HG02759 (cell line): ENCODE data around the gene CROCC.
"Not testable (repeated sequence)": the region's sequence is repeated elsewhere in the genome, so short reads cannot be mapped to it uniquely, and the experiment has no call there.

ENCODE experiments used
- ATAC-seq: cut with Tn5 transposase; IDR thresholded peaks from one replicate; pipeline ENCODE4 v1.9.1; 2021; ENCODE audit warnings: mild to moderate bottlenecking, moderate library complexity; ENCODE audit not compliant: unreplicated experiment

CROCC gene

DNA sequence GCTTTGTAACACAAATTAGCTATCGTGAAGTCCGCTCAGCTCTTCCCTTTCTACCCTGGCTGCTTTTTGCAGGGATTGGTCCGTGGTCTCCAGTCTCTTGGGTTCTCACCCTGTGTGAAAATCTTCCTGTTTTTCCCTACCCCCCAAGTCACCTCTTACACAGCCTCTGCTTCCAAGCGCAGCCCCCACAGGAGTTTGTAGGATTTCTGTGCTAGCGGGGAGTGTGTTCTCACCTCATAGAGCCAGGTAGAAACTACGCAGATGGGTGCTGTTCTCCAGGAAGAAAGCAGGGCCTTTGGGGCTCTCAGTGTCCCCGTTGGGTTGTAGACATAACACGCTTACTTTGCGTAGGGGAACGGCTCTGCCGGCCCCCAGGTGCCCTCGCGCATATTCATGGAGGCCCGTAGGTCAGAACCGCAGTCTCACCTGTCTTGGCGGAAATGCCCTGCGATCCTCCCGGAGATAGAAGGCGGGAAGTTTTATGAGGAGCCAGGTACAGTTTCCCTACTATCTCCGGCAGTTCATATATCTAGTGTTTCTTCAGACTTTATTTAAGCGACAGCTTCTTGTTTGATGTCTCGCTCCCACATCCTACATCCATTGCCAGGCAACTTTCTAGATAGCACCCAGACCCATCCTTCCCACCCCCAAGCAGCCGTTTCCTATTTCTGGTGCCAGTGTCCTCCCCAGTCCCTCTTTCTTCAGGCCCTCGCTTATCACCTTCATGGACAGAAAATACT is 25.2 kb upstream of the CROCC start:
- ATAC-seq, result peak; percentile 9

DNA sequence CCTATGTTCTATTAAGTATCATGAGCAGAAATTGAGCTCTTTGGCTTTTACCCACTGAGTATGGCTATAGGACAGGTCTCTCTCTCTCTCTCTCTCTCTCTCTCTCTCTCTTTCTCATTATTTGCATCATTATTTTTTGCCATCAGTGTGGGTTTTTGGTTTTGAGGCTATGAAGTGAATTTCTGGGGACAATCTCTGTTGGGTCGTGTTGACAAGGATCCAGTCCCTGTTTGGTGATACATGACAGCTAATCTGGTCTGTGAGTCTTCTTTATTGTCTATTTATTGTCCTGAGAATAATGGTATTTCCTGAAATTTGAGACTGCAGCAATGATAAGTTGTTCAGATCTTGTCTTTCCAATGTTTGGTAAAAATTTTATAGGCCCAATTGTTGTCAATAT is 24.1 kb upstream of the CROCC start:
- not testable (repeated sequence) for ATAC-seq

DNA sequence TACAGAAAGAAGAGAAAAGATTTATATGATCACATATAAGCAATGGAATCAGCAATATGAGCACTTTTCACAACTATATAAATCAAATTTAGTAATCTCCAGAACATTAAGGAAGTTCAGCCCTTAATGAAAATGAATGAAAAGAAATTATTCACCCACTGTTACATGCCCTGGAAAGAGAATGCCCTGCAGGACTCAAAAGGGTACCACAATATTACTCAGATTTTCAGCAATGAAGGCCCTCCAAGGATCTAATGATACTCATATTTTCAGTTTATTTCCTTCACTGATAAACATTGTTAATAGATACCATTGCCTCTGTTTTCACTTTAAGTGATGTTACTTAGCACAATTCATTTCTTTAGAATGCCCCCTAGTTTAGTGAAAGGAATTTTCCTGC is 23.4 kb upstream of the CROCC start:
- not testable (repeated sequence) for ATAC-seq

DNA sequence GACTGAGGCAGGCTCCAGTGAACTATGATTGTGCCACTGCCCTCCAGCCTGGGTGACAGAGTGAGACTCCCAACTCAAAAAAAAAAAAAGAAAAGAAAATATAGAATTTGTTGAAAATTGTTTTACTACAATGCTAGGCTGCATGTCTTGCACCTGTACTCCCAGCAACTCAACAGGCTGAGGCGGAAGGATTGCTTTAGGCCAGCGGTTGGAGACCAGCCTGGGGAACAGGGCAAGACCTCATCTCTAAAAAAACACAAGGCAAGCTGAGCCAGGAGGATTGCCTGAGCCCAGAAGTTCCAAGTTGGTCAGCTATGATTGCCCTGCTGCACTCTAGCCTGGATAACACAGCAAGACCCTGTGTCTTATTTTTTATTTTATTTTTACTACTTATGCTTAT is 22.7 kb upstream of the CROCC start:
- not testable (repeated sequence) for ATAC-seq

DNA sequence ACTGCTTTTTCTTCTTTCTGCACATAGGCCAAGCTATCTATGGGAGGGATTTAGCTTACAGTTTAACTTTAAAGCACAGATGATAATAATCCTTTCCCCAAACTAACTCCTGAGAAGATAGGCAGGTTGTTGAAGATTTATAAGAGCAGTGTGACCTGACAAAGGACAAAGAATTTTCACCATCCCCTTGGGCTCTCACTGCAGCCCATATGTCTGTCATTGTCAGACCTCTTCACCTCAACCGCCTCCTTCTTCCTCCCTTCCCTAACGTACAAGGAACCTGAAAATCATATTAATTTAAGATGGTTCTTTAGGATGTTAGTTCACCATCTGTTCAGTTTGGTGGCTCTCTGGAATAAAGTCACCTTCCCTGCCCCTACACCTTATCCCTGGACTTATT is 21.0 kb upstream of the CROCC start:
- no peak for ATAC-seq

DNA sequence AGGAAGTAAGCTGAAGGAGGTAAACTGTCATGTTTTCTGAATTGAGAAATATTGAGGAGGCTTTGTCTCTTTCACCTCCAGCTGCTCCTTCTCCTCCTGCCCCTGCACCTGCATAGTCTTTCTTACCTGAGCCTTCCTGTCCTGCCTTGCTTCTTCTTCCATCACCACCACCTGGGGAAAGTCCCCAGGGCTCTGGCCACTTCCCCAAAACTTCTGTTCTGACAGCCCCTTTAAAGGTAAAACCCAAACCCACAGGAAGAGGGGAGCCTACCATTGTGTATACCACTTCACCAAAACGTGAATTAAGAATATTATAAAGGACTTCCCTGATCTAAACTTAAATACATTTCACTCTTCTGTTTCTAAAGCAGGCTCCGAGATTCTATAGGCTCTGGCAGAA is 20.4 kb upstream of the CROCC start:
- not testable (repeated sequence) for ATAC-seq

DNA sequence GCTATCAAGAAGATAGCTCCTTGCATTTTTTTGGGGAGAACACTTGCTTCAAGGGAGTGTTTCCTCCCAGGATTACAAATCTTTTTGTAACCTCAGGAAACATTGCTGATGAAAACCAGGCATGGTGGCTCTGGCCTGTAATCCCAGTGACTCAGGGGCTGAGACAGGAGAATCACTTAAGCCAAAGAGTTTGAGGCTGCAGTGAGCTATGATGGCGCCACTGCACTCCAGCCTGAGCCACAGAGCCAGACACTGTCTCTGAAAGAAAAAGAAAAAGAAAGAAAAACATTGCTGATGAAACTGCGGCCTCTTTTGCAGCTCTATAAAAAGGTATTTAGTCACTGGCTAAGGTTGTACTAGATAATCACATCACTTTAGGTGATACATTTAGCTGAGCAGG is 18.7 kb upstream of the CROCC start:
- ATAC-seq, result no peak

DNA sequence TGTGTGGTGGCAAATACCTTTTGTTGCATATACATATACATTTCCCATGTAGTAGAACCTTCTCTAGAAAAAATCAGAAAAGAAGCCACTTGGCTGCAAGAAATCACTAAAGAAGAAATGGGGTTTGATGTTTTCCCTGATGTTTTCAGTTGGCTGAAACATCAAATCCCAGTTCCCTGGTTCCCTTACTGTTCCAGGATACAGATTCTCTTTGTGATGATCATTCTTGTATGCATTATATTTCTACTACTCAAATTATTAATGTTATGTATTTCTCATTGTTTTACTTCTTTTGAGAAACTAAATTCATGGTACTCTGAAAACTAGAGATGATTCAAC is 18.3 kb upstream of the CROCC start:
- ATAC-seq, result no peak

DNA sequence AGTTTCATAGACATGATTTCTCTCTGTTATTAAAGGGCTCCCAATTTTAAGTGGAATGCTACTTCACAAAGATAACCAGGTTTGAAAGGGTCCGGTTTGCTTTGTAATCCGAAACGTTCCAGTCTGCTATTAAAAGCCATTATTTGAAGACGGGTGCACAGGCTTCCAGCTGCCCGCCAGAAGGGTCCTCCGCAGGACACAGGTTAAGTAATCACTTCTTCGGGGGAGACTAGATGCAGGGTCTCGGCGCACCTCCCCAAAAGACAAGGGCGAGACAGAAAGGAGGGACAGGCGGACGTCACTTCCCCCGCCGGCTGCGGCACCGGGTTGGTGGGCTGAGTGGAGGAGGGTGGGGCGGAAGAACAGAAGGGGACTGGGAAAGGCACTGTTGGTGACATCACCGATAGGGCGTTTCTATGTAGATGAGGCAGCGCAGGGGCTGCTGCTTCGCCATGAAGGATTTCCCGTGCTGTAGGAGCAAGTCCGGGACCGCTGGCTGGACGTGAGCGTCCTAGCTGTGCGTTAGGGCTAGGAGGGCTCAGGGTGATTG is 17.1 kb upstream of the CROCC start:
- peak; percentile 94 for ATAC-seq

DNA sequence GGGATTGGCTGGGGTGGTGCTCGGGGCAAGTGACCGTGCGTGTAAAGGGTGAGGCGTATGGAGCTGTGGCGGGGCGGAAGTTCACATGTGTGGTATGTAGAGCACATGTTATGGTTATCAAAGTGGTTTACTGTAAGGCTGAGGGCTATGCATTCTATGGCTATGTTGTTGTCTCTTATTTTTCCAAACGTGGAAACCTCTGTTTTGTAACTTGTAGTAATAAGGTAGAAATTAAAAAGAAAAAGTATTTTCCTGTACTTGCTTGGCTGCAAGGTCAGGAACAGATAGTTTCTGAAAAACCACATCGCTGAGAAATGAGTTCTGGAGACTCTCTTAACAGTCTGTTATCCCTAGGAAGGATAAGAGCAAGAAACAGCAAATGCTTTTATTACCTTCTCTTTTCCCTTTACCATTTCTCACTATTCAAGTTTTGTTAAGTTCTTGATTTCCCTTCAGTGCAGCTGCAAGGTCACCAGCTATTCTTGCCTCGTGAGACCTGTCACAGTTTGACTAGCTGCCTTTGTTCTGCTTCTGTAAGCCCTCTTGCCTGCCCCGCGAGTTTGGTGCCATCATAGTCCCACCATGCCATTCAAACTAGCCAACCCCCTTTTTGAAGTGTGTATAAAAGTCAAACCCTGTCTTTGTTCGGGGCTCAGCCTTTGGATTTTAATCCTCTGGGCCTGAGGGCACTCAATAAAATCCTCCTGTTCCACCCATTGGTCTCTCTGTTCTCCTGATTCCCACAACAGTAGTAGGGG is 16.4 kb upstream of the CROCC start:
- peak; percentile 79 for ATAC-seq

DNA sequence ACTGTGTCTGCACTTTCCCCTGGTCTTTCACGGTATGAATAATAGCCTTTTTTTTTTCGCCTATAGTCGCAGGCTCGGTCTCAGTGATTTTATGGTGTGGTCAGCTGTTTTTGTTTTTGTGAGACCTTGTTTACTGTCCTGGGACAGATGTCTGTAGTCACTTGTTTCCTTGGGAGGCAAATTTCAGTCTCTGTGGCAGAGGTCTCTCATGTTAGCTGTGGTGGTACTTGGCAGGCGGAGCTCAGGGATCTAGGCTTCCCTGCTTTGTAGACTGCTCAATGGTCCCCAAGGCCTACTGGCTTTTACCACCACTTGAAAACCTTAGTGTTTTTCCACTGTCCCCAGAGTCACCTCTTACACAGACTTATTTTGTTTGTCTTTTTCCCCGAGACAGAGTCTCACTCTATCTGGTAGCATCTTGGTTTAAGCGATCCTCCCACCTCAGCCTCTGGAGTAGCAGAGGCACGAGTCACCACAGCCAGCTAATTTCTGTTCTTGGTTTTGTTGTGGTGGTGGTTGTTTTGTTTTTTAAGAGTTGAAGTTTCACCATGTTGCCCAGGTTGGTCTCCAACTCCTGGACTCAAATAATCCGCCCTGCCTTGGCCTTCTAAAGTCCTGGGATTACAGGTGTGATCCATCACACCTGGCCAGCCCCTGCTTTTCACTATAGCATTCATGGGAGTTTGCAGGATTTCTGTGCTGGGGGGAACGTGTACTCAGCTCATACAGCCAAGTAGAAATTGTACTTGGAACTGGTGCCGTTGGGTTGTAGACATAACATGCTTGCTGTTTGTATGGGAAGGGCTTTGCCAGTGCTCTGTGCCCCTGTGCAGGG is 15.6 kb upstream of the CROCC start:
- no peak for ATAC-seq

DNA sequence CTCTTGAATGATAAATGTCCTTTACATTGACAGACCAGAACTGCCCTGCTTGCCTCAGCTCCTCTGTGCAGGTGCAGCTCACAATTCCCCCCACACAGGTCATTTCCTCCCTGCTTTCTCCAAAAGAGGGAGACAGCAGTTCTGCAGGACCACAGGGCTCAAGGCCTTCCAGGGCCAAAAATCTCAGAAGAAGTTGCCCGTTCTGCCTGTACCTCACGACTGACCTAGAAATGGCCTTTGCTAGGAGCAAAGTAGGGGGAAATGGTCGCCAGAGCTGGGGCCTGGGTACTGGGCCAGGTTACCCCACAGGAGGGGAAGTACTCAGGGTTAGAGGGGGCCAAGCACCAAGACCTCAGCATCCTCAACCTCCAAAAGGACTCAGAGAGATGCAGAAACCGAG is 14.9 kb upstream of the CROCC start:
- no peak for ATAC-seq

DNA sequence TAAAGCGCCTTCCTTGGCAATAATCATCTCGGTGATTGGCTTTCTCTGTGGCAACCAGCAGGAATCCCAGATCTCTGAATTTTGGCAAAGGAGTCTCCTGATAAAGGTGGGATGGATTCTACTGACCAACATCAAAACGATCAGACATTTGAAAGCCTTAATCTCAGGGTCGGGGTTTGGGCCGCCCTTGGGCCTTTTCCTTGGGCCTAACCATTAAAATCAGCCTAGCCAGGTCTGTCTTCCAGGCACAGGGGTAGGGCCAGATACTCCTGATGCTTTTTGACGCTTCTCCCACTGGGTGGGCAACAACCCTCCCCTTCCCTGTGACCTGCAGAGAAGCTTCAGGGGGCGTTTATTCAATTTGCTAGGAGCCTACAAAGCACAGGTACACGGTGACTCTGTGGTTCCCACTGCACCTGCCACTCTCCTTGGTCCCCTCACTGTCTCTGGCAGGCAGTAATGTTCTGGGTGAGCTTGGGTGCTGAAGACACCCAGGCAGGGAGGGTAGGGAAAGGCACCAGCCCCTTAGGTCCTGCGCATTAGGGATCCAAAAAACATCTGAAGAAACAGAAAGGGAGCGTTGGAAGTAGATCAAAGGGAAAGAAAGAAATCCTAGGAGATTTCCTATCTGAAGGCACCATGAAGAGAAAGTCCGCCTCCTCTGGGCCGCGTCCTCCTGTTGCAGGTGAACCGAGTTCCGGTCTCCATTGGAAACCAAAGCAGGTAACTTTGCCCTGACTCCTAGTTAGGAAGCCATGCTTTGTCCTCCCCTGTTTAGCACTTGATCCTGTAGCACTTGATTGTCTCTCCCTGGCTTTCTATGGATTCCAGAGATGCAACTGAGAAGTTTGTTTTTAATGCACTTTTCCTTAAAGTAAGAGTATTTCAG is 13.6 kb upstream of the CROCC start:
- no peak for ATAC-seq

DNA sequence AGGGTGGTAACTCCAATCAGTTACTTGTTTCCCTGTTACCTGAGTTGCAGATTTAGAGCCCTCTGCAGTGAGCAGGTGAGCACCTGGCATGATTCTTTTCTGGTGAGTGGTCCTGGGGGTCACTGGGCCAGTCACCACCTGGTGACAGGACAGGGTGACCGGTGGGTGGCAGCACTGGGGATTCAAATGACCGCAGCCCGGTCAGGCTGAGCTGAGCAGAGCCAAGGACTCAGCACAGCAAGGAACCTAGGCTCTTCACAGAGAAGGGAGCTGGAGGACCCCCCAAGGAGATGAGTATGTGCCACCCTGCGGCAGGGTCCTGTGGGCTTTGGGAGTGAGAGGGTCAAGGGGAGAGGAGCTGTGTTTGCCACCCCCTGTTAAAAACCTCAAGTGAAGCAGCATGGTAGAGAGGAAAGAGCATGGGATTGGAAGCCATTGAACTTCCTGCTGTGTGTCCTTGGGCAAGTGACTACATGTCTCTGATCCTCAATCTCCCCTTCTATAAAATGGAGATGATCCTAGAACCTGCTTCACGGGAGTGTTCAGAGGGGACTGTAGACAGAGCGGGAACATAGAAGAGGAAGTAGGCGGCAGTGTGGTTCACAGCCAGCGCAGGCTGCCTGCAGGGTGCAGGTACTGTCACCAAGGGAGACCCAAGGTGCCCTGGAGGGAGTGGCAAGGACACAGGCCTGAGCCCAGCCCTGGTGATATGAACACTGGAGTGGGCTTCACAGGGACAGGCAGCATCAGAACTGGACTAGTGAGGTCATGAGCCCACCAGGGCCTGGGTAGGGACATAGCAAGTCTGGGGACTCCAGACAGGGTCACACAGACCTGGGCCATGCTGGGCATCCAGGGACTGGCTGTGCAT is 9.6 kb upstream of the CROCC start:
- ATAC-seq, result not testable (repeated sequence)

DNA sequence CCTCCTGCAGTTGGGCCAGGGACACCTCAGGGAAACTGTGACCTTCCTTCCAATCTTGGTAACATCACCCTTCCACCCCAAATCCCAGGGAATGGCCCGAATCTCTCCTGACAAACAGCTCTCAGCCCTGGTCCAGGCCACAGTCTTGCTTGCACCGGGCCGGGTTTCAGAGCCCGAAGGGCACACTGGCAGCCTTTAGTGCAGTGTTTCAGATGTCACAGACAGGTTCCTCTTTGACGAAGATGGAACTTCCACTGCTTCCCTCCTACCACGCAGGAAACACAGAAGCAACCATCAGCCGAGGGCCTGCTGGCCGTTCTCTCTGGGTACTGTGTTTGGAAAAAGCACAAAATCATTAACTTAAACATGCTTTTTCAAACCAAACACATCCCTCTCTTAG is 9.0 kb upstream of the CROCC start:
- ATAC-seq, result not testable (repeated sequence)

DNA sequence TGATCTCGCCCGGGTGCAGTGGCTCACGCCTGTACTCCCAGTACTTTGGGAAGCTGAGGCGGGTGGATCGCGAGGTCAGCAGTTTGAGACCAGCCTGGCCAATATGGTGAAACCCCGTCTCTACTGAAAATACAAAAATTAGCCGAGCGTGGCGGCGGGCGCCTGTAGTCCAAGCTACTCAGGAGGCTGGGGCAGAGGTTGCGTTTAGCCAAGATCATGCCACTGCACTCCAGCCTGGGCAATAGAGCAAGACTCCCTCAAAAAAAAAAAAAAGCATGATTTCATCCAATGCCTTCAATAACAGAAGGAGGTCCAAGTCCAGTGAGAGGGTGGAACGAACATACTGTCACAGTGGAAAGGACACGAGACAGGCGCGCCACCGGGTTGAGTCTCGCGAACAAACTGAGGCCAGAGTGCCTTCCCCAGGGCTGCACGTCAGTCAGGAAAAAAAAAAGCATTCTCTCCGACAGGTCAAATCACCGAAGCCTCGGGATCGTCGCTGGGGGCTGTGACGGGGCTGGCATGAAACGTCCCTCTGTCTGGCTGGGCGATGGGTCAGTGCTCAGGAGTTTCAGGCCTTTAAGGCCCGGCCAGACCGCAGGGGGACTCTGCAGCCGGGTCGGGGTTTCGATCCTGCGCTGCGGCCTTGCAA is 8.4 kb upstream of the CROCC start:
- ATAC-seq, result no peak

DNA sequence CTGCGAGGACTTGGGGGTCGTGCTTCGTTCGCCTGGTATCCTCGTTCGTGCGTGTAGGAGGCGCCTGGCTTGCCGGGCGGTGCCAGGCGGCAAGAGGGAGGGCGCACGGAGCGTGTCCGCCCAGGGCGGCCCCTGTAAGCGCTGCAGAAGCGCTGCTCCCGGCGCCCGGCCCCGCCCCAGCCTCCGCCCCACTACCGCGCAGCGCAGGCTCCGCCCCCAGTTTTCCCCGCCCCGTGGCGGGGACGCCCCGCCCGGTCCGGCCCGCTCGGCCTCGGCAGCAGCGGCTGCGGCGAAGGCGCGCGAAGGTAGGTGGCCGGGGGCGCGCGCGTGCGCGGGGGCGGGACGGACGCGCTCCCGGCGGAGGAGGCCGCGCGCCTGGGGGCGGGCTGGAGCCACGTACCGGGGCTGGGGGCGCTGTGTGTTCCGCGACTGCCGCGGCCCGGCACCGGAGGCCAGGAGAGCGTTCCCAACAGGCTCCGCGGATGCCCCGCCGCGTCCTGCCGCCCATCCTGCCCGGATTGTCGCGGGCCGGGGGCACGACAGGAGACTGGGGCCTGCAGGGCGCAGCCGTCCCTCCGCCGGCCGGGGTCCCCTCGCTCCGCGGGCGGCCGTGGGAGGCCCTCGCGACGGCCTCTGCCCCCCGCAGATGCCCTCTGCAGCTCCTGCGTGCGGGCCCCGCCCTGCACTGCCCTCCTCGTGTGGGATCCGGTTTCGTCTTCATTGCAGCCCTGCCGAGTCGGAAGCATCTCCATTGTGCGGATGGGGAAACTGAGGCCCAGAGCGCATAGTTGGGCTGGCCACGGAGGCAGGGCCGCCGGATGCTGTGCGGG is 7.7 kb upstream of the CROCC start:
- ATAC-seq, result peak; percentile 93
